Activated CD4-positive, CD25-positive, alpha-beta regulatory T cell treated with anti-CD3 and anti-CD28 coated beads, Interleukin-2, amount 50 U/mL, for 72 hours (primary cell): ENCODE measurements around the gene RAPGEF4.

Experiments used
- DNase-seq: peaks from one replicate; pipeline ENCODE4 v3.0.0; 2021

The RAPGEF4 gene

DNA sequence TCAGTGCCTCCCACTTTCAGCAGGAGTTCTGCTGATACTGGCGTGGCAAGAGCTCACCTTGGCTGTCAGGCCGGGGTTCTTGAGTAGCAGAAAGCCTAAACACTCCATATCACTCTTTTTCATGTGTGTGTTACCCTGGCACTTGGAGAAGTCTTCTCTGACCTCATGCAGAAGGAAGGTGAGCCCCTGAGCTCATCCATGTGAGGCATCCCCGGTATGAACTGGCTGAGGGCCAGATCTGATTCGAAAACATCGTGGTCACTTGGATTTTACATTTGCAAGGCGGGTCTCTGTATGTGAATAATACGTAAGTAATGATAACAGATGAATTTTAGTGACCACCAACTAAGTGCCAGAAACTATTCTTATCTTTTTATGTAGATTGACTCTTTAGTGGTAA lies 93.6 kb downstream of the RAPGEF4 start:
- DNase-seq = no peak

DNA sequence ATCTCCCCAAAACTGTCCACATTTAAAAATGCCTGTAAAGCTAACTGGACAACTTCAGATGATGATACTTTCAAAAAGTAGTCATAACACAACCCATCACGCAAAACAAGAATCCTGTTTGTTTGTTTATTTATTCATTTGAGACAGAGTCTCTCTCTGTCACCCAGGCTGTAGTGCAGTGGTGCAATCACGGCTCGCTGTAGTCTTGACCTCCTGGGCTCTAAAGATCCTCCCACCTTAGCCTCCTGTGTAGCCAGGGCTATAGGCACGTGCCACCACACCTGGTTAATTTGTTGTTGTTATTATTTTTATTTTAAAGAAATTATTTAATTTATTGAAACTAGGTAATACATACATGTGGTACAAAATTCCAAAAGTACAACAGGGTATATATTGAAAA lies 94.8 kb downstream of the RAPGEF4 start:
- no peak for DNase-seq

DNA sequence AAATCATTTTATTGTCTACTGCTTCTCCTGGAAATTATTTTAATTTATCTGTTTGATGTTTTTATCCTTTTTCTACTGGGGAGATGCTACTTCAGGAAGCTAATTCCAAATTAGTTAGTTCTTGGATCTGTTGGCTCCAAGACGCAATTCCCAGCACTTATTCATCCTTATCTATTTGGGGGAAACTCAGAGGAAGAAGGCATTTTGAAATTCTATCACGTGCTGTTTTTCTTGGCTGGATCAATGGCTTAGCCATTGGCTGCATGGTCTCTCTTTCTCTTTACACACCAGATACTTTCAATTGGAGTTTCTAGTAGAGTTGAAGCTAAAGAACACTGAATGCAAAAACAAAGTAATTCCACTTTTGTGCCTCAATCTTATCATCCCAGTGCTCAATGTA lies 98.3 kb downstream of the RAPGEF4 start:
- DNase-seq = no peak

DNA sequence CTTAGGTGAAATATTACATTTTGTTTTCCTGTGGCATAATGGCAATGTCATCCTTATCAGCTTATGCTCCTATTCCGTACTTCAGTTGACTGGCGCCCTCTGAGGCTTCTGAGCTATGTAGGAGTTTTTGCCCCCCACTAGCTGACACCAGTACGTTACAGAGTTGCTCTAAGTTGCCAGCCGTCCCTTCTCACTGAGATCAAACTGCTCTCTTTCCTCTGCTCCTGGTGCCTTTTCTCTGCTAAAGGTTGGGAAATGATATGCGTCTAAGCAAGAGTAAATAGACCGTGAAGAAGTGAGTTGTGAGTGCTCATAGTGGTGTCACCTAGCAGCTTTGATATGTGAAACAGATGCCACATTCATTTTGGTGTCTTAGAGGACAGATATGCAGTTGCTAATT lies 99.2 kb downstream of the RAPGEF4 start:
- no peak for DNase-seq

DNA sequence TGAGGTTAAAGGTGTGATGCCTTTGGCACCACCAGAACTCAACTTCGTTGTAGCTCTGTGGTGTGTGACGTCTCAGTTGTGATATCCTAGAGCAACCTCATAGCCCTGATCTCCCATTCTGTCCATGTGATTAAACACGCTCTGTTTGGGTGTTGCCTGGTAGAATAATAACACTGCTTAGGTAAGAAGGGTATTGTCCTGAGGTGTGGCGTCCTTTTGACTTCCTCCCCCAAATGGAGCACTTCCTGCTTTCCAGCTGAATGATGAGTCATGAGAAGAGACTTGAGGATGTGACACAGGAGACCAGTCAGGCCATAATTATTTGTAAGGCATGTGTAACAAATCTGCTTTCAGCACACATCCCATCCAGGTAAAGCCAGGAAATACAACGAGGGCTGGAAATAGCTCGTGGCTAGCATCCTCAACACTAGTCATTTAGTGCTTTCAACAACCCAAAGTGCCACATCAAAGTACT lies 100.7 kb downstream of the RAPGEF4 start:
- no peak for DNase-seq

DNA sequence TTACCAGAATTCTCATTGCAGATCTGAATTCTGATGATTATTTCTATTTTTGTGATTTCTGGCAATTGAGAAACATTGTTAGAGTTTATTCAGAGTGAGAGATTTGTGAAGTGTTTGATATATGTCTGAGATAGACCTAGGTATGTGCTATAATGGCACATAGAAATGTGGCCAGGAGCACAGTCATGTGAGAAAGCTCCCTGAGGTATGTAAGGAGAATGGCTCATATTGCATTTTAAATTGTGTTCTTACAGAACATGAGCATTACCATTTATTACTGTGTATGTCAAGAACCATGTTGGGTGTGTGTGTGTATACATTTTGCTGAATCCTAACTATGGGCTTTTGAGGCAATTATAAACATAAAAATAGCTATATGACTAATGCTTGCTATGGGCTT lies 101.2 kb downstream of the RAPGEF4 start:
- DNase-seq = no peak

DNA sequence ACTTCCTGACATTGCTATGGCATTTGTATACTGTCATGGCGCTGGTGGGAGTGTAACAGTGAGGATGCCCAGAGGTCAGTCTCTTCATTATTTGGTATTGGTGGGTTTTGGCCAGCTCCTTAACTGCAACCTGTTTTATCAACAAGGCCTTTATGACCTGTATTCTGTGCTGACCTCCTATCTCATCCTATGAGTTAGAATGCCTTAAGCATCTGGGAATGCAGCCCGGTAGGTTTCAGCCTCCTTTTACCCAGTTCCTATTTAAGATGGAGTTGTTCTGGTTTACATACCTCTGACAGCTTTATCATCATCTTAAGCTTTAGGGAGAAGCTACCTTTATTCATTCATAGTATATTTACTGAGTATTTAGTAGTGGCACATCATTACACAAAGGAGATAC lies 103.8 kb downstream of the RAPGEF4 start:
- no peak for DNase-seq

DNA sequence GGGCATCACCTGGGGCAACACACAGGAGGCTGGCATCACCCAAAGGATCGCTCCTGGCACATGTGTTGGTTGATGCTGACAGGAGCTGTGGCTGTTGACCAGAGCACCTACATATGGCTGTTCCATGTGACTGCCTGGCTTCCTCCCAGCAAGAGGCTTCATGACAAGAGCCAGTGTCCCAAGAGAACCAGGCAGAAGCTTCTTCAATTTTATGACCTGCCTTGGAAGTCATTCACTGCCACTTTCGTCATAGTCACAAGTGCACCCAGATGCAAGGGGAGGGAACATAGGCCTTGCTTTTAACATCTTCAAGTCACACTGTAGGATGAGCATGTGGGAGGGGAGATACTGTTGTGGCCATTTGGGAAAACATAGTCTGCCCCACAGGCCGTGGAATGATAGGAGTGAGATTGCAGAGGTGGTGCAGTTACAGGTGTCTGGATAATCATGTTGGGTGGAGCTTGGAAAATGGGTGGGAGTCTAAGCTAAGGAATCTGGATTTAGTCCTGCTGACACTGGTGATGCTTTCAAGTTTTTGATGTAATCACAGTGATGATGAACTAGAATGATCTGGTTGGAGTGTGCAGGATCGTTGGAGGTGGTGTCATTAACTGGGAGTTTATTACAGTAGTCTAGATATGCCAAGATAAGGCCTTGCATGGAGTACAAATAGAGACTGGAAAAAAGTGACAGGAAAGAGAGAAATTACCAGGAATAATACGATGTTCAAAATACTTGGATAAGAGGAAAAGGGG lies 107.0 kb downstream of the RAPGEF4 start:
- DNase-seq = no peak

DNA sequence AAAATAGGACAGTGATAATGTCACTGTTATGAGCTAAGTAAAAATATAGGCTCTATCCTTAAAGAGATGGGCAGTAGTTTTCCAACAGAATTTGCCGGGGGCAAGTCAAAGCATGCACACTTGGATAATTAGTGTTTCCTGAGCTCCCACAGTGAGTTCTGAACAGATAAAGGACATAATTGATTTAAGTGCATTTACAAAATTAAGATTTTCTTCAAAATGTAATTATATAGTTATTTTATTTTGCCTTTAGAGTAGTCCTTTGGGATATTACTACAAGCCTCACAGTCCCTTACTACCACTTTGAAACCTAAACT lies 107.6 kb downstream of the RAPGEF4 start:
- DNase-seq = no peak

DNA sequence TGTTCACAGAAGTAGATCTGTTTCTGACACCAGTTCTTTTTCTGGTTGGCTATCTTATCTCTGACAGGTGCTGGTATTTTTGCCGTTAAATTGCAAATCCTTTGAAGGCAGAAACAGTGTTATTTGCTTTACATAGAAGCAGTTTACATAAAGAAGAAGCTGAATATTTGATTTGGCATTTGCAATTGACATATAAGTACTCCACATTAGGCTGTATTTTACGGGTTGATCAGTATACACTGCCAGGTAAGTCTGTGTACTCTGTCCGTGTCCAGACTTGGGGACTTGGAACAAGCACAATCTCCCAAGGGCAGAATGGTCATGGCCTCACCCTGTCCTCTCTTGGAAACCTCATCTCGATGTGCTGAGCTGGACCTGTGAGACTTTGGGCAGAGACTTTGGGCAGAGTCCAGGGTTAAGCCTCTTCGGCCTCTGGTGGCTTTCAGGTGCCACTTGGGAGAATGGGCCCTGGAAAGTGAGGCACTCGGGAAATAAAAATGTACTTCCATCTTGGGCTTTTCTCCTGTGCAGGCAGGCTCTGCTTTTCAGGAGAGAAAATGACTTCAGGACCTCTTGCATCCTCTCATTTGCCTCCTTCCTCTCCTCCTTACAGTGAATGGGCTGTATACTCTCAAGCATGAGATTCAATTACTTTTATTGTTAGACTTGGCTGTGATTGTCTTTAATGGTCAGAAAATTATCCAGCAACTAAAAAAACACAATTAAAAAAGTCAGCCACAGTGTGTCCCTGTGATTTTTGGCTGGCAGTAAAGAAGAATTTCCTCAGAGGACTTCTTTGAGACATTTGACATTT lies 108.5 kb downstream of the RAPGEF4 start:
- DNase-seq = no peak

DNA sequence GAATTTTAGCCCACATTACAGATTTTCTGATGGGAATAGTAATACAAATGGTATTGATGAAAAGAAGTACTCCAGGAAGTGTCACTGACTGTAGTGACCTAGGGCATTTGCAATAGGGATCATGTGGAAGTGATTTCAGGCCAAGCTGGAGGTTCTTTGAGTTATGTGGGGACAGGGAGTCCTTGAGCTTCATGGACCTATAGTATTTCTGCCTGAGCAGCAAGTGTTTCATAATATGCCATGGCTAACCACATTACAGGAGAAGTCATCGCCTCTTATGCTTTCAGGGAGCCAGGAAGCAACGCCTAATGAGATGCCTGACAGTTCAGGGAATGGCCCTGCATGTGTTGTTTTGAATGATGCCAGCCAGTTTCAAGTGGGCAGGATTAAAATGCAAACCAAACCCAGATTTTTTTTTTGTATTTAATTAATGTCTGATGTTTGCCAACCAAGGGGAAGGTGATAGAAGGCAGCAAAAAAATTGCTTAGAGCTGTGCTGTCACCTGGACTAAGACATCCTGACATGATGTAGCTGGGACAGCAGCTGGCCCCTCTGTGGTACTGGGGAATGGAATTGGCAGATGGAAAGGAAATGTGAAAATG lies 109.5 kb downstream of the RAPGEF4 start:
- no peak for DNase-seq

DNA sequence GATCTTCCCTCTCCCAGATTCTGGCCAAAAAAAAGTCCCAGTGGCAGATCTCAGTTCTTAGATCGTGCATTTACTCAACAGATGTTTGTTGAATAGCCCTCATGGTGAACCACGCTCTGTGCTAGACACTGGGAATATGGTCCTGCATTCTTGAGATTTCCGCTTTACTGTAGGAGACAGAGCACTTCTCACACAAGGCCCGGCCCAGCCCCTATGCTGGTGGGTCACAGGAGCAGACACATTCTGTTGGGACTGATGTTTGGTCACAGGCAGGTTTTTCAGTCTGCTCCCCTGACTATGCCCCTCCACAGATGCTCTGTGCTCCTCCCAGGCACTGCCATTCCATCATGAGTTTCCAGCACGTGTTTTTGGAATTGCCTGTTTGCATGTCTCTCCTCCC lies 110.9 kb downstream of the RAPGEF4 start:
- no peak for DNase-seq

DNA sequence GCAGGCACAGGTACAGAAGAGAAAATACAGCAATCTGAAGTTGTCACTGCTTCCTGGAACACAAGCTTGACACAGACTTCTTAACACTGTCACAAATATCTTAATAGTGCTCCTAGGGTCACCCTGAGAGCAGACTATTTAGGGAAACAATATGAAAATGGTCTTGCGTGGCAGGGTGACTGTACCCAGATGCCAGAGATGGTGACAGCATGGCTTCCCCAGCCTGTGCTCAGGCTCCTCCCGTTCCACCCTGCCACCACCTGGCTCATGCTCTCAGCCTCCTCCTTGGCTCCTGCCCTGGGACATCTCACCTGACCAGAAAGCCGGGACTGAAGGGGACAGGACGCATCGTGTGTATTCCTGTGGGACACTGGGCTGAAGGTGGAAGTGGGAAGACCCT lies 111.5 kb downstream of the RAPGEF4 start:
- DNase-seq = no peak

DNA sequence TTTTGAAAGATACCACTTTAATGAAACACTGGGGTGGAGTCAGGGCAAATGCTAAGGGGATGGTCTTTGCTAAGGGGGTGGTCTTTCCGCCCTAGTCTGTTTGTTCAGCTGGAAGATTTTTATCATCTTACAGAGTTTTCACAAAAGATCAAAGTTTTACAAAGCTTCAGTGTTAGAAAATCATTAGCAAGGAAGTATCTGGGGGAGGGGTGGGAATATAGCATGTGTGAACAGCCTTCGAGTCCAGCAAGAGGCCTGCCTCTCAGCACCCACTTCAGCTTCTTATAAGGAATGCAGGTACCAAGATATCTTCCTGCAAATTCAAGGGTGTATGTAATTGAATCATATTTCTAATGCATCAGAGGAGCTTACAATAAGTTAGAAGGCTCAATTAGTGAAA lies 112.9 kb downstream of the RAPGEF4 start:
- no peak for DNase-seq

DNA sequence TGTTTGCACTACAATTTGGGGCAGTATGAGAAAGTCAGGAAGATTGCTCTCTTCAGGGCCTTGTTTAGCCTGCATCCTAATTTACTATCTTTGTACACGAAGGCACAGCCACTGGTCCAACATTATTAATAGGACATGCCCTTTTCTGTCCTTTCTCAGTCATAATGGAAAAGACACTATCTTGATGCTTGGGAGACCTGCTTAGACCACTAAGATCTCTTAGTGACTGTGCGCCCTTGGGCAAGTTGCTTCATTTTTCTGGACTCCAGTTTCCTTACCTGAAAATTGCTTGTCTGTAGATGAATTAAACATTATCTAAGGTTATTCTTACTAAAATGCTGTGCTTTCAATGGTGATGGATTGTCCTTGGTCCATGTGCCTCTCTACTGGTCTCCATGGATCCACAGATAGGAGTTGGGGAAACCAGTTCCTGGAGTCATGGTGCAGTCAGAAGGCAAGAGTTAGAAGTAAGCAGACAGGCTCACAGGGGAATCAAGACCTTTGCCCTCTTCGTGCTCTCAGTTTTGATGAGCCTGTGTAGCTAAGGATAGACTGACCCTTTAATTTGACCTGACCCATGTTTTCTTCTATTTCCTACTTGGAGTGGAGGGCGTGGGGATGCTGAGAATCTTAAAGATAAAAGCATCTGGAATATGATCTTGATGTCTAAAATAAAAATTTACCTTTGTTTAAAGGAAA lies 114.0 kb downstream of the RAPGEF4 start:
- no peak for DNase-seq

DNA sequence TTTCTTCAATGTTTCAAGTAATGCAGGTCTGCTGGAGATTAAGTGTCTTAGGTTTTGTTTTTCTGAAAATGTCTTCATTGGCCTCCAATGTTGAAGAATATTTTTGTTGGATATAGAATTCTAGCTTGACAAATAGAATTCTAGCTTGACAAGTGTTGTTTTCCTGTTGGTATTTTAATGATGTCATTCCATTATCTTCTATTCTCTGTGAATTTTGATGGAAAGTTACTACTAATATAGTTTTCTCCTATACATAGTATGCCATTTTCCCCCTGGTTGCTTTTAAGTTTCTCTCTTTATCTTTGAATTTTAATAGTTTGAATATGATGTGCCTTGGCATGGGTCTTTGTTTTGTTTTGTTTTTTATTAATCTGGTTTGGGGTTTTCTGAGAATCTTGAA lies 119.9 kb downstream of the RAPGEF4 start:
- no peak for DNase-seq

DNA sequence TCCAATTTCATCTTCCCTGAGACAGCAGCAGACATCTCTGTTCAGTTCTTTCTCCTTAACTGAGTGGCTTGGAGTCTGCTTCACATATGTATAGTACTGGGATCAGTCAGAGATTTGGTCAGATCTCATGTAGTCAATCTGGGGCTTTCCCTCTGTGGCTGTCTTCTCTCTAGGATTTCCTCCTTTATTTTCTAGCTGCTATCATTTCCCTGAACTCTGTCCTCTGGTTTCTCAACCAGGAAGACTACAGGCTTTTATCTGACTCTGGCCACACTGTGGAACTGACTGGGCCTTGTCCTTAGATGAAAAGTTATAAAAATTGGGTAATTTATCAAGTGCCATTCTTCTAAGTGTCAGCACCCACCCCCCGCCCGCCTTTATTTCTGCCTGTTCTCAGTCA lies 121.0 kb downstream of the RAPGEF4 start:
- DNase-seq = no peak

DNA sequence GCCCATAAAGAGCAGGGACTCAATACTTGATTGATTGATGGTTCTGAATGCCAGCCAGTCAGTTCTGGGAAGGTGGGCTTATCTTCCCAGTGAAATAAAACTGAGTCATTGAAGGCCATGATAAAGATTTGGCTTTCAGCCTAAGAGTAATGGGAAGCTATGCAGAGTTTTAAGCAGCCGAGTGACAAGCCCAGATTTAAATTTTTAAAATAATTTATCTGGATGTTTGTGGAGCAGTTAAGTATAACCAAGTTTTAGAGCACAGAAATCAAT lies 122.8 kb downstream of the RAPGEF4 start:
- no peak for DNase-seq

DNA sequence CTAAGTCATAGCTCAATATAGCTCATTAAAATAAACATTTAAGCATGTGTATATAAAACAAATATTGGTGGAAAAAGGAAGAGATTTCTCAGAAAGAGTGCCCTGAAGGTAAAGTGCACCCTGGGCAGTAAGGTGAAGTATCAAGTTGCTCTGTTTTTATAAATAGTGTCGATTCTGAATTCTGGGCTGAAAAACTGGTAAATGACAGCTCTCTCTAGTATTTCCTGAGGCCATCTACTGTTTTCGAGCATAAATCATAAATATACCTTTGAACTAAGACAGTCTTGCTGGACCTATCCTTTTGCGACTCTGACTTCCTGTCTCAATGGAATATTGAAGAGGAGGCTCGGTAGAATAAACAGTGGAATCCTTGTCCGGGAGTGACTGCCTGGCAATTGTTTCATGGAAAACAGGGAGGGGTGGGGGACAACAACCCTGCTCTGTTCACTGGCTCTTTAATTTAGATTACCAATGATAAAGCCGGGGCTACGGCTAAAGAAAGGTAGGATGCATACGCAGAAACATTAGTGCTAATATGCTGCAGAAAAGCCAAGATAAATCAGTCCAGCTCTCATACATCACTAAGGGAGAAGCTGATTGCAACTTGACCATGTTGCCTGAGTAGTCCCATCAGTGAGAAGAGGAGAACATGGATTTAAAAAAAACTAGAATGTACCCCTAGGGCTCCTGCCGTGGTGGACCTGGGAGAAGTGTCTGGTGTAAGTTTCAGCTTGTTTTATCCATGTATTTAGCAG lies 124.1 kb downstream of the RAPGEF4 start:
- no peak for DNase-seq

DNA sequence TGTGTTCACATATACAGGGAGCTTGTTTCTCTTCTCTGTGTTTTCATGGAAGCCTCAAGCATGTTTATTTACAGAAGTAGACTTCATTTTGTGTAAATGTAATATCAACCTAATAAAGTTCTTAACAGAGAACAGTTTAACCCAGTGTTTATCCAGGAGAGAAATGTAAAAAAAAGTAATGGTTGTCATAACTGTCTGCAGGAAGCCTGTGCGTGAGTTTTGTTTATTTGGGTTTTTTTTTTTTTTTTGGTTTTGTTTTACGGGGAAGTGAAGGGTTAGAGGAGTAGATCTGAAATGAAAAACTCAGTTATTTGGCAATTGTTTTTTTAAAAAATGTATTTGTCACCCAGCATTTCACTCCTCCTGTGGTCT lies 124.7 kb downstream of the RAPGEF4 start:
- no peak for DNase-seq

DNA sequence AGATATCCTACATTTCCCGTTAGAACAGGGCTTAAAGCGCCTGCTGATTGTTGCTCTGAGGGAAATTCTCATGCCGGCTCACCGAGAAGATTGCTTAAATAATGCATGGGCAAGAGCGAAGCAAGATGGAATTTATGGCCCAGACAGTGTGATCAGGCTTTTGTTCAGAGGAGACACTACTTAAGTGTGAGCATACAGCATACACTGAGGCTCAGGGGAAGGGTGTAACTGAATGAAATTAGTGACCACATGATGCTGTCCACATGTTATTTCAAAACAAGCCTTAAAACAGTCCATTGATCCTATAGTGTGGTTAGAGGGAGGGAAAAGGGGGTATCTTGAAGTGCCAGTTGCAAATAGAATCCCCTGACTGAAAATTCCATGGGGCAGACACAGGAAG lies 125.5 kb downstream of the RAPGEF4 start:
- DNase-seq = no peak

DNA sequence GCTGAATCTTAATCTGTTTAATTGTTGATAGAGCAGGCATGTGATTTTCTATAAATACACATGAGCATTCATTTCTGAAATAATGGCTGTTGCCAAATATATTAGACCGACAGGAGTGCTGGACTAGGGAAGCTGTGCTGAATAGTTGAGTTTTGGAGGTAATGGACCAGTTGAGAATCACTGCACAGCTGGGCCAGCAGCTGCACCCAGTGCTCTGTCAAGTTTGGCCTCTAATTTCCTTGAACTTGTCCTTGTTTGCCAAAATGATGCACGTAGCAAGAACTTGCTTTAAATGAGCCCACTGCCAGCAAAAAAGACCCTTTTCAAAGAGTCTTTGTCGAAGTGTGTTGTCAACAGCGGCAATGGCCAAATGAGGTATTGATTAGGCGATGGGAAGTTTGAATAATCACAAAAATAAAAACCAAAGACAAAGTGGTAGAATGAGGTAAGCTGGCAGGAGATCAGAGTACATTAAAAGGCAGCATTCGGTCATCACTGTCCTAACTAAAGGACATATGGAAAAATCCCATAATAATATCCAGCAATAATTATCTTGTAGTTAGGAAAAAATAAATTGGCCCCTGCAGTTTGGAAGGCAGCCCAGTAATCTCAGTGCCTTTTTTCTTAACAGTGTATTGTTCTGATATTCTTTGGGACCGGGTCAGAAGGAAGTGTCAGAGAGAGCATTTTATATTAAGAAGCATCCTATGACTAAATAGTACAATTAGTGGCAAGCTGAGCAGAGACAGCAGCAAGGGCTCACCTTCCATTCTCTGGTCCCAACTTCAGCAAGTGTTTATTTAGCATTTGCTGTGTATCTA lies 126.2 kb downstream of the RAPGEF4 start:
- no peak for DNase-seq
